ENCODE results near the gene ELOB.
A peak's percentile ranks its signal among the peaks of the same experiment; 100 is the strongest.

Gene ELOB

DNA sequence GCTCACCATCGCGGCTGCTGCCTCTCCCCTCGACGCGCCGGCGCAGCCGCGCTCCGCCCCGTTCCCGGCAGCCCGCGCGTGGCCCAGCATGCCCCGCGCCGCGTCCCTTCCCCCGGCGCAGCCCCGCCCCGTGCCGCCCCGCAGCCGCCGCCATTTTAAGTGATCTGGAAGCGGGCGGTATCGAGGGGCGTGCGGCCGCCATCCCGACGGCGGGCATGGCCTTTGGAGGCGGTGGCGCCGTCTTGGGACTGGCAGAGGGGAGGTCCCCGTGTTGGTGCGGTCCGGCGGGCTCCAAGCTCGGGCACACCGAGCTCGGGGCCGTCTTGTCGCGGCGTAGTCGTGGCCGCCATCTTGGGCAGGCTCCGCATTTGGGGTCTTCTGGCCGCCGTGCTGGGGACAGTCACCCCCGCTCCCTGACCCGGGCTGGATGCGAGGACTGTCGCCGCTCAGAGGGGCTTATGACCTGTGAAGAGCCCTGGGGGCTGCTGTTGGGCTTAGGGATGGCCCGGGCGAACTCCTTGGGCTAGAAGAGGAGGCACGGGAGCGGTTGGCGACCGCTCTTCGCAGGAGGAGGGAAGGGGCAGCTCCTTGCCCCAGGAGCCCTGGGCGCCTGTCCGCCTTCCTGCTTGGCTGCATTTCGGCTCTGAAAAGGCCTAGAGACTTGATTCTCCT lies at the start of gene ELOB:
Gene ELOB (minus strand): TSS at position 50 of the 672 bp plus-strand sequence. CDS start 41 bp downstream, at position 9.
- peak; percentile 72 for DNase-seq

DNA sequence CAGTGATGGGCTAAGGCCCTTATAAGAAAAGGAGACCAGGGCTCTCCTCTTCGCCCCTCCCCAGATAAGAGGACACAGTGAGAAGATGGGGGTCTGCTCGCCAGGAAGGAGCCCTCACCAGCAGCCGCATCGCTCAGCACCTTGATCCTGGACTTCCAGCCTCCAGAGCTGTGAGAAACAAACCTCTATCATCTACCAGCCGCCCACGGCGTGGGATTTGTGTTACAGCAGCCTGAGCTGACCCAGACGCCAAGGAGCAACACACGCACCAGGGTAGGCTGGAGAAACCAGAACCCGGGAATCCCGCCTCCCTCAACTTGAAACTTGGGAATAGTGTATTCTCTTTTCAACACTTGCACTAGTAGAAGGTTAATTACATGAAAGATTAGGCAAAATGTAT lies 48.8 kb upstream of the ELOB start:
- no peak for DNase-seq

DNA sequence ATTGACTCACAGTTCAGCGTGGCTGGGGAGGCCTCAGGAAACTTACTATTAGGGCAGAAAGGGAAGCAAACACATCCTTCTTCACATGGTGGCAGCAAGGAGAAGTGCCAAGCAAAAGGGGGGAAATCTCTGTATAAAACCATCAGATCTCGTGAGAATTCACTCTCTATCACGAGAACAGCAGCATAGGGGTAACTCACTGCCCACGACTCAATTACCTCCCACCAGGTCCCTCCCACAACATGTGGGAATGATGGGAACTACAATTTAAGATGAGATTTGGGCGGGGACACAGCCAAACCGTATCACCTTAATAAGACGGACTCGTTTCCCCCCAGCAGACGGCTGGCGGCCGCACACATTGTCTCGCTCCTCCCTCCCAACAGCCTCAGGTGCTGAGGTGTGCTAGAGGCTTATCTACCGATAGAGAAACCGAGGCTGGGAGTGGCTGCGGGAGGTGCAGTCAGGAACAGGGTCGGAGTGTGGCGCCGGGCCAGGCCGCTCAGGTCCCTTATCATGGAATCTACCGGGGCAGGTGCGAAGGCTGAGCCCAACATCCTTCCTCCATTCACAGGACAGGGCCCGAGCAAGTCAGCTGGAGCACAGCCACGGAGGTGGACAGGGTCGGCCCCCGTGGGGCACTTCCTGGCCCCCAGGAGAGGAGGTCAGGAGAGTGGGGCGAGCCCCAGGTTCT lies 48.1 kb upstream of the ELOB start:
- no peak for DNase-seq

DNA sequence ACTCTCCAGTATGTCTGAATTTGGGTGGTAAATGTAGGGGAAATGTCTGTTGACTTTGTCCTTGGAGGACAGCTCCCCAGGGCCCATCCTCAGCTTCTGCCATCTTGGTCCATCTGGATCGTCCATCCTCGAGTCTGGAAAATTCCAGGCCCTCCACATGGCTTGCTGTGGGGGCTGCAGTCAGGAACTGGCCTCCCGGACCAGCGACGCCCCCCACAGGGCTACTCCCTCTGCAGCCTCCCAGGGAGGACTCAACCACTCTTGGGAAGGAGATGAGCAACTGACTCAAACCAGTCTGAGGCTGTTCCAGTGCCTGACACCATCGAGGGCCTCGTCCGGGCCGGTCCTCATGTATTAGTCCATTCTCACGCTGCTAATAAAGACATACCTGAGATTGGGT lies 47.5 kb upstream of the ELOB start:
- DNase-seq: no peak

DNA sequence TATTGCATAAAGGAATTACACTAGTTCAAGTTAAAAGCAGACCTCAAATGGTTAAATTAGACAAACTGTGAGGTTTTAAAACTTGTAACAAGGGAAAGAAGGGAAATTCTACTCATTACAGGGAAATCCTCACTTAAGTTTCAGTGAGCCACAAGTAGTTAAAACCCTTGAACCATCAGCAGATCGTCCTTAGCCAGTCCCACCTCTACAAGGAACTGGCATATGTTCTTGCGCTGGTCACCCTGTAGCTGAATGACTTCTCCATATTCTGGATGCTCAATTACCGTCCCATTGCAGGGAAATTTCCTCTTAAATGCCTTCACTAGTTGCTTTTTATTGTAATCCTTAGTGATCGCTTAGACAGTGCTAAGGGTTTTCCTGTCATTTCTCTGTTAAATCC lies 45.4 kb upstream of the ELOB start:
- no peak for DNase-seq

DNA sequence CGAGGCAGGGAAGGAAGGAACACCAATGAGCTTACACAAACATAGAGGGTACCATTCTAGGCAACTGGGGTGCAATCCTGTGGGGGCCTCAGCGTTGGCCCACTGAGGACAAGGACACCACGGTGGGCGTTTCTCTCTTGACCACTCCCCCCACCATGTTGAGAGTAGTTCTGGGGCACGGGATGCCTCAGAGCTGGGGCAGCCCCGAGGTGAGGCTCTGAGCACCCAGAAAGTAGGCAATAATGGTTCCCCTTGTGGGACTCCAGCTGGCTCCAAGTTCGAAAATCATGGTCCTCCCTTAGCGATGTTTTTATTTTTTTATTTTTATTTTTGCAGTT lies 45.0 kb upstream of the ELOB start:
- DNase-seq: no peak

DNA sequence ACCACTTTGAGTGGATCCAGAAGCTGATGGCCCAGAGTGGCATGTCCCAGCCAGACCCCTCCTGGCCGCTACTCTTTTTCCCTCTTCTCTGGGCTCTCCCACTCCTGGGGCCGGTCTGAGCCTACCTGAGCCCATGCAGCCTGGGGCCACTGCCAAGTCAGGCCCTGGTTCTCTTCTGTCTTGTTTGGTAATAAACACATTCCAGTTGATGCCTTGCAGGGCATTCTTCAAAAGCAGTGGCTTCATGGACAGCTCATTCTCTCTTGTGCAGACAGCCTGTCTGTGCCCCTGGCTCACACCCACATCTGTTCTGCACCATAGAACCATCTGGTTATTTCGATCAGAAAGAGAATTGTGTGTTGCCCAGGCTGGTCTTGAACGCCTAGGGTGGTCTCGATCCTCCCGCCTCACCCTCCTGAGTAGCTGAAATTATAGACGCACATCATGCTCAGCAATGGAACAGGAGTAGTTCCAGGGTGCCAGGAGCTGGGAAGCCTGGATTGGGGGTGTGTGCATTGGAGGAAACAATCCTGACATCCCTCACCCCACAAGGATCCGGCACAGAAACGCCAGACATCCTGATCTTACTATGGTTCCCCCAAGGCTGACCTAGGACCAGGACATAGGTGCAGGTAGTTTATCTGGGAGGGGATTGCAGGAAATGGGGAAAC lies 44.5 kb upstream of the ELOB start:
- no peak for DNase-seq

DNA sequence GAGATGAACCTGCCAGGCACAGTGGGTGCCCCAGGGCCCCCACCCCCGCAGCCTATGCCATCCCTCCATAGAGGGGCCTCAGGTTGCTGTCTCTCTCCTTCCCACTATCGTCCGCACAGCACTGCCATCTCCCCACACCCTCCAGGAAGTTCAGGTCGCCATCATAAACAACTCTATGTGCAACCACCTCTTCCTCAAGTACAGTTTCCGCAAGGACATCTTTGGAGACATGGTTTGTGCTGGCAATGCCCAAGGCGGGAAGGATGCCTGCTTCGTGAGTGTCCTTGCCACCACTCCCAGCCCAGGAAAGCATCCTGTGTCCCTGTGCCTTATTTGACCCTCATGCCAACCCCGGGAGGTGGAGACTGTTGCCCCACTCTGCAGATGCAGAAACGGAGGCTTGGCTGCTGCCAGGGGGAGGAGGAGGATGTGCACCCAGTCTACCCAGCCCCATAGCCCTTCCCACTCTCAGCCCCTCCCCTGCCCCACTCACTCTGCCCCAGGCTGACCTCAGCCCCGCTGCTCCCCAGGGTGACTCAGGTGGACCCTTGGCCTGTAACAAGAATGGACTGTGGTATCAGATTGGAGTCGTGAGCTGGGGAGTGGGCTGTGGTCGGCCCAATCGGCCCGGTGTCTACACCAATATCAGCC lies 43.9 kb upstream of the ELOB start:
- DNase-seq: no peak

DNA sequence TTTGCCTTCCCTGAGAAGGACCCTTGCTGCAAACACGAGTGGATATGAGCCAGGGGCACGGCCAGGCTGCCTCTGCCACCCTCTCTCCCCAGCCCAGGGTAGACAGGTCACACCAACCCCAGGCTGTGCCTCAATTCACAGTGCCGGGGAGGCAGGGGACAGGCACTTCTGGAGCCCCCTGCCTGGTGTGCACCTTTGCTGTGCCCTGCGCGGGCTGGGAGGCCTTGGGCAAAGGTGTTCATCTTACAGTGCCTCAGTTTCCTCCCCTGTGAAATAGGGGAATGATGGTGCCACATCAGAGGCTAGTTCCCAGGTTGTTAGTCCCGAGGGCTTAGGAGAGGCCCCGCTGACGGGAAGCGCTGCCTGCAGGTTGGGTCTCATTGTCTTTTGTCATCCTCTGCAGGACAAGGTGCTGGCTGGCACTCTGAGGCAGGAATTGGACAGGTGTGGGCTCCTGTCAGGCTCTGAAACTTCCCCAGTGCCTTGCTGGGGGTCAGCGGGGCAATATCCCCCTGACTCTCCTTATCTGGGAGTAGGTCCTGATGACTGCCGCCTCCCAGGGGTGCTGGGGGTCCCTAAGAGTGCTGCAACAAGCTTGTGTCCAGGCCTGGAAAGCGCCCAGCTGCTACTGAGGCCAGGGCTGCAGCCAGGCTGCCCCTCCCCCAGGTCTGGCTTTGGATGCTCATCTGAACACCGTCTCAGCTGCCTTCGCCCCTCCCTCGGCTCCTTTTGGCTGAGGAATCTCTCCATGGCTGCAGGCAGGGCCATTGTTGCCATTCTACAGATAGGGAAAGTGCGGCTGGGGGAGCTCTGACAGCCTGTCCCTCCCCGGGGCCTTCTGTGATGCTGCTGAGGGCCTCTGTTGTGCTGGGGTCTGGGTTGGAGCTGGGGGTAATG lies 43.1 kb upstream of the ELOB start:
- no peak for DNase-seq

DNA sequence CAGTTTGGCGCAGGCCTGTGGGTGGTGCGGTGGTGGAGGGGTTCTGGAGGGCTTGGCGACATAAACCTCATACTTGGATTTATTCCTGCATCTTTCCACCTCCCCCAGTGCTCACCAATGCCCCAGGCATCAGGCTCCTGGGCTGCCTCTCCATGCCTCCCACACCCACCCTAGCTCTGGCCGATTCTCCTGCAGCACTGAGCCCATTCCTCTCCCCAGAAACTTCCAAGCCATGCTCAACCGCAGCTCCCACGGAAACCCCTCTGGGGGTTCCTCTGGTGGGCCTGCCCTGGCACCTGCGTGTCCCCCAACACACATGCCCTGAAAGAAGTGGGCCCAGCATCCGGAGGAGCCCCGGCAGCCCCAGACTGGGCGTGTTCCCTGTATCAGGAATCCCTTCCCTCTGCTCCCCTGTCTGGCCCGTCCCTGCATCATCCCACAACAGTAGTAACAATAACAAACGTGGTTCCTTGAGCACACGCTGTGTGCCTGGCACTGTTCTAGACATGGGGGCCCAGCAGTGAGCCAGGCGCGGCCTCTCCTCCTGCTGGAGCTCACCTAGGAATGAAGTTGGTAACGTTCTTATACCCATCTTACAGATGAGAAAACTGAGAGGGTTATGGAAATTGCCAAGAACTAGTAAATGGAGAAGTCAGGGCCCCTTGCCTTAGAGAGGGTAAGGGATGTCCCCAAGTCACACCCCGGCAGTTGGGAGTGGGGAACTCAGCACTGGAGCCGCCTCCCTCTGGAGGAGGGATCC lies 42.3 kb upstream of the ELOB start:
- no peak for DNase-seq

DNA sequence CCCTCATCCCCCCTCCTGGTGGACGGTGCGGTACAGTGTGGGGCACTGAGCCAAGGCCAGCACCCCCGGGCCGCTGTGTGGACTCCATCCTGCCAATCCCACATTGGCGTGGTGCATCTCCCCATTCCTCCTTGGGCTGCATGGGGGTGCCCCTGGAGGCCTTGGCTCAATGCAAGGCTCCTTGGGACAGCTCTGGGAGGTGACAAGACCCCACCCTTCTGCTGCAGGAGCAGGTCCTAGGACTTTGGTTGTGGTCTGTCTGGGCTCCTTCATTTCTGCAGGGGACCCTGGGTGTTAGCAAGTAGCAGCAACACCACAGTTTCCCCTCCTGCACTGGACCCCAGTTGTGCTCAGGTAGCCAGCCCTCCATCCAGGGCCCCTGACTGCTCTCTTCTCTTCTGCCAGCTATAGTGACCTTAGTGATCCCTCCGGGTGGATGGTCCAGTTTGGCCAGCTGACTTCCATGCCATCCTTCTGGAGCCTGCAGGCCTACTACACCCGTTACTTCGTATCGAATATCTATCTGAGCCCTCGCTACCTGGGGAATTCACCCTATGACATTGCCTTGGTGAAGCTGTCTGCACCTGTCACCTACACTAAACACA lies 41.3 kb upstream of the ELOB start:
- DNase-seq: no peak

DNA sequence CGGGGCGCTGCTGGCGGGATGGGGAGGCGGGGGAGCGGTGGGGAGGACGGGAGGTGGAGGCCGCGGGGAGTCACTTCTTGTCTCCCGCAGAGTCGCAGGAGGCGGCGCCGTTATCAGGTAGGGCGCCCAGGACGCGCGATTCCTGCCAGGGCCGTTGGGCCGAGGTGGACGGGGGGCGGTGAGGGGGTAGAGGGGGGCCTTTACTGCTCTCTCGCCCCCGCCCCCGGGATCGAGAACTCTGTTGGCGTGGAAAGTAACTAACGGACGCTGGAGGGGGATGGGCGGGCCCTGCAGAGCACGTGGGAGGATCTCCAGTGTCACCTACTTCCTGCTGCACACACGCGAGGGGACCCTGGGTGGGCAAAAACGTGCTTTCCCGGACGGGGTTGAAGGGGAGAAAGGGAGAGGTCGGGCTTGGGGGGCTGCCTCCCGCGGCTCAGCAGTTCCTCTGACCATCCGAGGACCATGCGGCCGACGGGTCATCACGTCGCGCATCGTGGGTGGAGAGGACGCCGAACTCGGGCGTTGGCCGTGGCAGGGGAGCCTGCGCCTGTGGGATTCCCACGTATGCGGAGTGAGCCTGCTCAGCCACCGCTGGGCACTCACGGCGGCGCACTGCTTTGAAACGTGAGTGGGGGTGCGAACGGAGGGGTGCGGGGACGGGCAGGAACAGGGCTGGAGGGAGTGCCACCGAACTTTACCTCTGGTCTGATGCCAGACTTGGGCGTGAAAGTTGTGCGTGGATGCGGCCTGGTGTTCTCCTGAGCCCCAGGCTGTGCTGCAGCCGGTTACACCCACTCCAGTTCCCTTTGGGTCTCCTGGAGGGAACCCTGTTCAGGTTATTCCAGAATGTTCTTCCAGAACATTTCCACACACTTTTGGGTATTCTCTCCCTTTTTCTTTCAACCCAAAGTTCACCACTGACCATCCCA lies 40.5 kb upstream of the ELOB start:
- DNase-seq: no peak

DNA sequence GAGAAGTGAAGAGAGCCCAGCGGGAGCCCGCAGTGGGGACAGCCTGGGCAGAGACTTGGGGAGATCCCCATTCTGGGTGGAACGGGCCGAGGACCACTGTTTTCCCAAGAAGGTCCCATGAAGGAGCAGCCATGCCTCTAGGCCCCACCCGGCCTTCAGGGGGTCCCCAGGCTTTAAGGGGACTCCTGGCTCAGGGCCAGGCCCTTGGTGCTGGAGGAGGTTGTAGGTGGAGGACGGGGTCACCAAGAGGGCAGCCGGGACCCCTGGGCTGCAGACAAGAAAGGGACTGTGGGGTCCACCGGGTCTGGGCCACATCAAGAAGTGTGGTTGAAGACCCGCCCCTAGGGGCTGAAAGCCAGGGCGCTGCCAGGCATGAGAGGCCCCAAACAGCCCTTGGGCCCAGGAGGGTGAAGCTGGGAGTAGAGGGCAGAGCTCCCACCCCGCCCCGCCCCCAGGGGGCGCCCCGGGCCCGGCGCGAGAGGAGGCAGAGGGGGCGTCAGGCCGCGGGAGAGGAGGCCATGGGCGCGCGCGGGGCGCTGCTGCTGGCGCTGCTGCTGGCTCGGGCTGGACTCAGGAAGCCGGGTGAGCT lies 39.8 kb upstream of the ELOB start, which contains the start of gene PRSS21:
Gene PRSS21 (plus strand): TSS at position 487 of the 589 bp plus-strand sequence. CDS start 32 bp downstream, at position 519.
- no peak for DNase-seq

DNA sequence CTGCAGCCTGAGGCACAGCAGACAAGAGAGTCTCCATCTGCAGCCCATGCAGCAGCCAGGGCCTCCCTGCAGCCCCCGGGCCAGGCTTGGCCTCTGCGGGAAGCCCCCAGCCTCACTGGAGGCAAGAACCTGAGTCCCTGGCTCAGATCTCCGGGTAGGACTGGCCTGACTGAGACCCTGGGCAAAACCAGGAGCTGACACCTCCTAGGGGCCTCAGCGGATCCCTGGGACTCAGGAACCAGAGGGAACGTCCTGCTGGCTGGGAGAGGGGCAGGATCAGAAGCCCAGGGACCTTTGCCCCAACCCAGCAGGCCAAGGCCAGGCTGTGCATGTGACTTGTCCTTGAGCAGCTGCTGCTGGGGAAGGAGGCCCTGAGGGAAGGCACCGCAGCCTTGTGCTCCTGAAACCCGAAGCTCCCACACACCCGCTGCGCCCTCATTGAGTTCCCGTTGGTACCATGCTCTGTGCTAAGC lies 38.3 kb upstream of the ELOB start:
- DNase-seq: no peak

DNA sequence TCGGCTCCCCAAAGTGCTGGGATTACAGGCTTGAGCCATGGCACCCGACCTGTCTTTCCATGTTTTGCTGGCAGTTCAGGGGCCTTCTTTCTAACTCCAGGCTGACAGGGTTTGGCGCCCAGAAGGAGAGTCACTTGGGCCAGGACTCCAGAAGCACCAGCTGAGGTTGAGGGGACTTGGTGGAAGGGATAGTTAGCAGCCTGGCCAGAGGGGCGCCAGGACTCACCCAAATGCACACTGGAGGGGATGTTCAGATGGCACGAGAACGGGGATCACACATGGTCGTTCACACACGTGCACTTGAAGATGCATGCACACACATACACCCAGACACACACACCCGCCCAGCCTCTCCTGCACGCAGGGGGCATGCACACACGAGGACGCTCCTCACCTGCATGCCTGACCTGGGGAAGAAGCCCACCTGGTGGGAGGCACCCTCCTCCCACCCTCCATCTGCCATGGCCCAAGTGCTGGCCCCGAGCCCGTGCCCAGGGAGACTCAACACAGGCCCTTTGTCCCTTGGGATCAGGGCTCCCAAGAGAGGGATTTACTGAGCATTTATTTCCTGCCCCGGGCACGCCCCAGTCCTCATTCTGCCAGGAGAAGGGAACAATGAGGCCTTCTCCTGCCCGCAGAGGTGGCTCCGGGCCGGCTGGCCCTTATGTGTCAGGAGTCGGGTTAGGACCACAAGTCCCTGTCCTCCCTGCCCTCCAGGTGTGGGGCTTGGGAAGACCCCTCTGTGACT lies 37.6 kb upstream of the ELOB start:
- DNase-seq: no peak

DNA sequence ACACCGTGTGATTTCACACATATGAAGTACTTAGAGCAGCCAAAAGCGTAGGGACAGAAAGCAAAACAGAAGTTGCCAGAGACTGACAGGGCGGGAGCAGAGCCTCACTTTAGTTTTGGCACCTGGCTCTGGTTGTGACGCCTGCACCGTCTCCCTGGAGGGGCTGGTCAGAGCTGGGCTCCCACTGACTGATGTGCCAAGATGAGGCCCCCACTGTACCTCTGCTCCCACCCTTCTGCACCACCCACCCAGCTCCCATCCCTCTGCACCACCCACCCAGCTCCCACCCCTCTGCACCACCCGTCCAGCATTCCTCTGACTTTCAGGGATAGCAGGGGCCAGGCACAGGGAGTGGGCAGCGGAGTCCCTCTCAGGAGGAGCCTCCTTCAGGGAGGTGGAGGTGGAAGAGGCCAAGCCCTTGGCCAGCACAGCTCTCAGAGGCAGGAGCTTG lies 36.7 kb upstream of the ELOB start:
- DNase-seq: no peak

DNA sequence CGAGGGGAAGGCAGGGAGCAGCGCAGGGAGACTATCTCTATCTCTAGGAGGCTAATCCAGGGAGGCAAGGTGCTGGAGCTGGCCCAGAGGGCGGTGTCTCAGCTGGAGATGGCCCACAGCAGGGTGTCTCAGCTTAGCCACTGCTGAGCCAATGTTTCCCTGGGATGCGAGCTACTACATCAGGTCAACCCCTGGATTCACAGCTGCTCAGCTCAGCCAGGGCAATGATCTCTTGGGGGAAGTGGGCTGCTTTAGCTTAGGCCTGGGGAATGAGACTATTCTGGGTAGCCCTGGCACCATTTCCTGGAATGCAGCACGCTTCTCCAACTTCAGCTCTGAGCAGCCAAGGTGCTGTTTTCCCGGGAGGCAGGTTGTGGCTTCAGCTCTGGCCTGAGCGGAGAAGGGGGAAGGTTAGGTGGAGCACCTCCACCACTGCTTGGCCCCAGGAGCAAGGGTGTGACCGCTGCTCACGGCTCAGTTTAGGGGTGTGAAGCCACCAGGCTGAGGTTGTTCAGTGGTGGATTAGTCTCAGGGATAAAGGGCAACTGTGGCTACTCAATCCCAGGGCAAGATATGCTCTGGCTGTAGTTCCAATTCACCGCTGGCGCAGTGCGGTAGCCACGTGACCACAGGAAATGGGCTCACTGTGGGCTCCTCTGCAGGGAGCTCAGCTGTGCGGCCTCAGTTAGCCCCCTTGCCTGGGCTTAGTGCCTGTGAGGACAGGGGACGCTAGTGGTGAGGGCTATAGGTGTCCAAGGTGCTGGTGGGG lies 34.8 kb upstream of the ELOB start:
- DNase-seq: no peak

DNA sequence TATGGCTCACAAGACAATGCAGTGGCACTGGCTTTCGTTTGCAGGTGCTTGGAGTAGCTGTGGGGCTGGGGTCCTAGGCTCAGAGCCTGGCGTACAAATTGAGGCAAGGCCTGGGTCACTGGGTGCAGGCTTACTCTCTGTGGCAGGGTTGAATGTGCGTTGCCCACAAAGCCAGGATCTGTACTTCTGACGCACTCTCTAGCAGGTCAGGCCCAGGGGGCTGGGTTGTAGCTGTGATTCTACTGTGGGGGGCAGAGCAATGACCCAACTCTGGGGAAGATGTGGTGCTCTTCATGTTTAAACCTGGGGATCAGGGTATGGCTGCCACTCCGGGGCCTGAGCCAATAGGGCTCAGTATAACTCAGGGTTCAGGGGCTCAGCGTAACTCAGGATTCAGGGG lies 33.6 kb upstream of the ELOB start:
- DNase-seq: no peak

Measured in DMS79 treated with DMSO at 0.1 percent for 48 hours (cell line).